Measurements from ENCODE around the gene MSANTD1.

The MSANTD1 gene

GRCh38 chr4:3263876-3264193 lies 14.9 kb downstream of the MSANTD1 start:
- no peak for DNase-seq (ENCODE audit: low spot score)

- no peak for DNase-seq (ENCODE audit: low spot score)
Observed at GRCh38 chr4:3266076-3266475, 17.1 kb downstream of the MSANTD1 start.

- DNase-seq (ENCODE audit: low spot score), result peak; percentile 55
Observed at GRCh38 chr4:3267576-3268394, 18.8 kb downstream of the MSANTD1 start.

- DNase-seq (ENCODE audit: low spot score), result no peak
Observed at GRCh38 chr4:3268395-3269104, 19.6 kb downstream of the MSANTD1 start.

- no peak for DNase-seq (ENCODE audit: low spot score)
Observed at GRCh38 chr4:3269105-3269927, 20.4 kb downstream of the MSANTD1 start.

GRCh38 chr4:3269991-3270611 lies 21.1 kb downstream of the MSANTD1 start:
- DNase-seq (ENCODE audit: low spot score), result peak; percentile 47

- no peak for DNase-seq (ENCODE audit: low spot score)
Observed at GRCh38 chr4:3271131-3271530, 22.2 kb downstream of the MSANTD1 start.

- no peak for DNase-seq (ENCODE audit: low spot score)
Observed at GRCh38 chr4:3276986-3277385, 28.0 kb downstream of the MSANTD1 start.

- DNase-seq (ENCODE audit: low spot score), result no peak
Observed at GRCh38 chr4:3280466-3280865, 31.5 kb downstream of the MSANTD1 start.

GRCh38 chr4:3283483-3283882 lies 34.5 kb downstream of the MSANTD1 start:
- DNase-seq (ENCODE audit: low spot score), result no peak

GRCh38 chr4:3283916-3284315 lies 35.0 kb downstream of the MSANTD1 start:
- no peak for DNase-seq (ENCODE audit: low spot score)

GRCh38 chr4:3284734-3285557 lies 36.0 kb downstream of the MSANTD1 start:
- no peak for DNase-seq (ENCODE audit: low spot score)

- no peak for DNase-seq (ENCODE audit: low spot score)
Observed at GRCh38 chr4:3285558-3286334, 36.8 kb downstream of the MSANTD1 start.

GRCh38 chr4:3286335-3287175 lies 37.6 kb downstream of the MSANTD1 start:
- DNase-seq (ENCODE audit: low spot score), result no peak

GRCh38 chr4:3287271-3287971 lies 38.5 kb downstream of the MSANTD1 start:
- DNase-seq (ENCODE audit: low spot score), result no peak

- no peak for DNase-seq (ENCODE audit: low spot score)
Observed at GRCh38 chr4:3287972-3288570, 39.1 kb downstream of the MSANTD1 start.

- no peak for DNase-seq (ENCODE audit: low spot score)
Observed at GRCh38 chr4:3288571-3289094, 39.7 kb downstream of the MSANTD1 start.

GRCh38 chr4:3290476-3290875 lies 41.5 kb downstream of the MSANTD1 start:
- DNase-seq (ENCODE audit: low spot score), result no peak
